Stimulated activated CD8-positive, alpha-beta memory T cell treated with anti-CD3 and anti-CD28 coated beads, Interleukin-15, amount 100 ng/mL, for 24 hours (primary cell): ENCODE measurements around the gene ACOX3.

ENCODE experiments used
- DNase-seq: peaks from one replicate; pipeline ENCODE4 v3.0.0-alpha.2; 2020; ENCODE audit warnings: low read depth

ACOX3 gene

DNA sequence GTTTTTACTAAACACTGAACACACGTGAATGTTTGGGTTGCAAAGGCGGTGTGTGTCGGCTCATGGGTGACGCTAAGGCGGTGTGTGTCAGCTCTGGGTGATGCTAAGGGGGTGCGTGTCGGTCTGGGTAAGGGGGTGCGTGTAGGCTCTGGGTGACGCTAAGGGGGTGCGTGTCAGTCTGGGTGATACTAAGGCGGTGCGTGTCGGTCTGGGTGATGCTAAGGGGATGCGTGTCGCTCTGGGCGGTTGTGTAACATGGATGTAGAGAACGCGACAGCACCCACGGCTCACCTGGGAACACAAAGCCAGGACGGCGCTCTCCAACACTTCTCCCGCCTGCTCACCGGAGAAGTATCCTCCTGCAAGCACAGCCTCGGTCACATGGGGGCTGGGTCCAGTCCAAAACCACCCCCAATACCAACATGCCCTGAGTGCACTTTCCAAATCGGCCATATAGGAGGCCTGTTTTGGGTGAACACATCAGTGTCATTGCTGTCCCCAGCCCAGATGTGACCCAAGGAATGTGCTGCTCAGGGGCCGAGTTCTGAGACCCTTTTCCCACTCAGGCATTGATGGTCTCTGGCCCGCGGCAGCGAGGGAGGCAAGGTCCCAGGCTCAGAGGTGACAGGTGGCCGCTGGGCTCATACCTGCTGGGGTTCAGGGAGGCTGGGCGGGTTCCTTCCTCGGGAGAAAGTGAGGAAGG, 67.1 kb downstream of the ACOX3 start:
- no peak for DNase-seq

DNA sequence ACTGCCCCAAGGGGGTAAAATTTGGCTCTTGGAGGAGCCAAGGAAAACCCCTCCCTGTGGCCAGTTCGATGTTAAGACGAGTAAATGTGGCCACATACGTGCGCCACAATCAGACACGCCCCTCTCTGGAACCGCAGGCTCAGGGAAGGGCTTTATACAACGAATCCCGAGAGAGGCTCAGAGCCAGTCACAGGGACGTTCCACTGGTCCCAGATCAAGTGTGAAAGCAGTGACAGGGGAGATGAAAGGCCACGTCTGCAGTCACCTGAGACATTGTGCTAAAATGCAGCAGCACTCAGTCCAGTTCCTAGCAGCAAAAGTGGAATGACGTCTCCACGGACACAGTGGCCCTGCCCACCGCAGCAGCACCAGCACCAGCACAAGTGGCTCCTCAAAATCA, 68.0 kb downstream of the ACOX3 start:
- DNase-seq = no peak

DNA sequence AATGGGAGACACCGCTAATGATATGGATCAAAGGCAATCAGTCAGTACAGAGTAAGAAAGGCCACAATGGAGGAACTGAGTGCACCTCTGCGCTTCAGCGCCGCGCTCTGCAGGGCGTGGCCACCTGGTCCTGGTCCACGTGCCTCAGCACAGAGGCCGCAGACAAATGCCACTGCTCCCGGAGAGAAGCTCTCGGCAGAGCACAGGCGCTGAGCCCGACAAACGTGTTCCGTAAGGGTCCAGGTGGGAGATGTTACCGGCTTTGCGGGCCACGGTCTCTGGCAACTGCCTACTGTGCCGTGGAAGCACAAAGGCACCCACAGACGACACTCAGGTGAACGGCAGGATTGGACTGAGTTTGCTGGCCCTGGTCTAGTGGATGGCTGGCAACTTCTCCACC, 68.9 kb downstream of the ACOX3 start:
- DNase-seq = no peak

DNA sequence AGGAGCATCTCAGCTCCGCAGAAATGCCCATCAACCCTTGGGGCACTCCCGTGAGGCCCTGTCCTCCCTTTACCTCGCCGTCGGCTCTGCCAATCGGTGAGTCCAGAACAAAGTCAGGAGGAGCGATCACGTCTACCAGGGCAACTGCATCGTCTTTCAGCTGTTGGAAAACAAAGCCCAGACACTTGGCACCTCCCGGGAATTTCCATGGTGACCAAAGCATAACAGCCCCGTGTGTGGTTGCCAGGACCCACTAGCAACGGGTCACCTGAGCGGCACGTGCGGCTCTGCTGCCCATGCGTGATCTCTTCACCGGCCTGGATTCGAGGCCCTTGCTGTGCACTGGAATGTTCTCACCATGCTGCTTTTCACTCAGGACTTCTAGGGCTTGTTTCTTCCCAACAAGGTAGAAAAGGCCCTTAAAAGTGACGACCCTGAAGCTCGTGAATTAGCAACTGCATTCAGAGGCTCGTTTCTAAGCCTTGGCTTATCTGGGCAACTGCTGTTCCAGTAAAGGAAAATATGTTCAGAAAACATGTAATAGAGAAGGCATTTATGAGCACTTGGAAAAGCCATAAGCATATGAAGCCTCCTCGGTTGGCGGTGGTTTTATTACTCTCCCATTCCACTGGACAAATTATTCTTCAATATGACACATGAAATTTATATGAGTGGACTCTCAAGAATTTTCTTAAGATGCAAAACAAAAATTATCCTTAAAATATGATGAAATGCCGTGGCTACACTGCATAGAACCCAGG, 69.5 kb downstream of the ACOX3 start:
- DNase-seq = no peak

DNA sequence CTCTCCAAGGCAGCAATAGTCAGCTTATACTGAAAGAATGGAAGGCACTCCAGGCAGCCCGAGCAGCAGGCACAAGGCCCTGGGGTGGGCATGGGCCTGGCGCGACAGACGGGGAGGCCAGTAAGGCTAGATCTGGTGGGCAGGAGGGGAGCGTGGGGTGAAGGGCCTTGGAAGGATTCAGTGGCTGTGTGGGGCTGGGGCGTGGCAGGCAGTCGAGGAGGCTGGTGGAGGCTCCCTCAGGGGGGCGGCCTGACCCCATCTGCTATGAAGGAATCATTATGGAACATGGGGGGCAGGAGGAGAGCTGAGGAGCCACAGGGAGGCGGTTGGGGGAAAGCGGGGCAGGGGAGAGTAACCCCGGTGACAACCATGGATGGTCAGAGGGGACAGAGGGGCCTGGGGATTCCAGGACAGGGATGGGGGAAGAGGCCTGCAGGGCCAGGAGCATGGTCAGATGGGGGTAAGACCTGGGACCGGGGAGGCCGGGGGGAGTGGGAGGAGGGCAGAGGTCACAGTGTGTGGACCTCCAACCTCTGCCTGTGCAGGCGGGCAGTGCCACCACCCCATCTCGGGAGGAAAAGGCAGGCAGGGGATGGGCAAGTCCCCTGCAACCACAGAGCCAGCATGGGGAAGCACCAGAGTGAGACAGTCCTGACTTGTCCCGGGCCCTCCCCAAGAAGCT, 70.3 kb downstream of the ACOX3 start:
- DNase-seq = no peak

DNA sequence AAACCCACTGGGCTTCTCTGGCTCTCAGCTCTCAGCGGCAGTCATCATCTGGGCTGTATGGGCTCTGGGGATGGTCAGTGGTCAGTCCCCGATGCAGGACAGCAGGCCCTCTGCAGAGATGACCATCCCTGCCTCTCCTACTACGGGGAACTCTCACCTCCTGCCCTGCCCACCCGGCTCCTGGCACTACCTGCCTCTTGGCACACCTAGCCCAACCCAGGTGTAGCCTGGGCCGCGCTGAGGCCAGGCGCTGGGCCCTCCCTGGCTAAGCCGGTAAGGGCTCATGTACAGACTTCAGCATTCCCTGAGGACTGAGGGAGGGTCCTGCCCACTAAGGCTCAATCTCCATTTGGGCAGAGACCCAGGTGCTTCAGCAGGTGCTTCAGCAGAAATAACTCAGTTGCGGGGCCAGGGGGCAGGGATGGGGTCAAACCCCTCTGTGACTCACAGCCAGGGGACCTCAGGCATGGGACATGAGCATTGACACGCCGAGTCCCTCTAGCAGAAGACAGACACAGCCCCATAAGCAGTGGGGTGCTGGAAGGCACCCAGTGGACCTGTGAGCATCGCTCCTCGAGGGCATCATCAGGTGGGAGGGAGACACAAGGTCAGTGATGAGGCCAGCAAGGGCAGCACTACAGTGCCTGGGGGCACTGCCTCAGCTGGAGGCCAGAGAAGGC, 71.0 kb downstream of the ACOX3 start:
- no peak for DNase-seq

DNA sequence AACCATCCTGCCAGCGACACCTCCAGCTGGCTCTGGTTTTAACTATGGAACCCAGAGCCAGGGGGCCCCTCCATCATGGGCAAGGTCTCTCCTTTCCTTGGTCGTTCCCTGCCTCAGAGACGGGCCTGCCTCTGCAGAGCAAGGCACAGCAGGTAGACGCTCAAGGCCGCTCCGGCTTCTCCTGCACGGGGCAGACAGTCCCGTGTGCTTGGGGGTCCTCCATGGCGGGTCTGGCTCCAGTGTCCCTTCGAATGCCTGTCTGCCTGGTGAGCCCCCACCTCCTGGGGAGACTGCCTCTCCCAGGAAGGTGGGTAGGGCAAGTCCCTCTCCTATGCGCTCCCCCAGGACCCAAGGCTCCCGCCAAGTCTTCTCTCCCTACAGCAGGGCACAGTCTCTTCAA, 71.5 kb downstream of the ACOX3 start:
- no peak for DNase-seq

DNA sequence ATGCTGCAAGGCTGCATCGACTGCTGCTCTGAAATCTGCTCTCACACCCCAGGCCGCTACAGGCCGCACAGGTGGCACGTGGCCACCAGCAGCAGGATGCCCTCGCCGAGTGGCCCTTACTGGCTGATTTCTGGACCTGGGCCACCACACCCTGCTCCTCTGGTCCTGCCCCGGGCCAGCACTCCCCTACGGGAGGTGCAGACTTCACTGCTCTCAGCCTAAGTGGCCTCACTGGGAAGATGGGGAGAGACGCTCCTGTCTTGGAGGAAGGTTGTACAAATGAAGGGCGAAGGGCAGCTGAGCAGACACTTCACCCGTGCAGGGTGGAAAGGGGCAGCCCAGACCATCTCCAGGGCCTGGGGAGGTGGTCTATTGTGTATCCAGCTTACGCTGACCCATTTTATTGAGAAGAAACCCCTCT, 72.5 kb downstream of the ACOX3 start:
- DNase-seq = no peak

DNA sequence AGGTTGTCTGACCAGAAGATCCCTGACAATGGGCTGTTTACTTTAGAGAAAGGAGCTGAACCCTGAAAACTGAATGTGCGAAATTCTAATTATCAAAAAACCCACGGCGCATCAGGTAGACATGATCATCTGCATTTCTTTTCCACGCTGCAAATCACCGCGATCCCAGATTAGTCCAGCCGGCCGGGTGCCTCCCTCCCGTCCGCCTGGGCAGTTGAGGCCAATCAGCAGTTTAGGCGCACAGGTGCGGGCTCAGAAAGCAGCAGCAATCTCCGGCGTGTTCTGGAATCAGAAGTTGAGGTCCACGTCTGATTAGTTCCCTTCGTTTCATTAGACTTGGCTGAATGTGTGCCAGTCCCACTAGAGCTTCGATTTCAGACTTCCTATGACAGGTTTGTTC, 73.9 kb downstream of the ACOX3 start:
- no peak for DNase-seq

DNA sequence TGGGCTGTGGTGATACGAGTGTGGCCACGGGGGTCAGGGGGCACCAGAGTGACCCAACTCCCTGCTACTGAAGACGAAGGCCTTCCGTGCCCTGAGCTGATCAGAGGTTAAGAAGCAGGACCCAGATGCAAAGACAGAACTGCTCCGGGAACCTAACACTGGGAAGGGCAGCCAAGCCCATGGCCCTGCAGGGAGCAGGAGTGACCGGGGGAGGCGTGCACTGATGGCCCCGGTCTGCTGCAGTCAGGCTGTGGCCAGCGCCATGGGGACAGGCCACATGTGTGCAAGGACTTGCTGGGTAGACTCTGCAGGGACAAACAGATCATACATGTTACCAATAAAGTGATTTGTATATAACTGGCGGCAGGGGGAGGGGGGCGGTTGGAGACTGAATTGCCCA, 74.6 kb downstream of the ACOX3 start:
- no peak for DNase-seq

DNA sequence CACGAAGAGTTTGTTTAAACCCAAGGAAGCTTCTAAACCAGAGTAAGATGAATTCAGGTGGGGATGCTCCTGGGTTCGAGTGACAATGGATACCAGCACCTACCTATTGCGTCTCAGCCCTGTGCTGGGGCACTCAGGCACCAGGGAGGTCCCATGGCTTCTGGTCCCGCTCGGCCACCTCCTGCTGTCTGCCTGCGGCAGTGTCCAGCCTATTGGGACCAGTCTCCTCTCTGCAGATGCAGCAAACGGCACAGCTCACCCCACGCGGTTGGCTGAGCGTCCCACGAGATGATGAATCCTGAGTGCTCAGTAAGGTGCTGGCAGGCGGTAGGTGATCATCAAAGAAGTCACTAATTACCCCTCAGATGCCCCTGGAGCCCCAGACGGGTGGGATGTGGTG, 75.2 kb downstream of the ACOX3 start:
- no peak for DNase-seq

DNA sequence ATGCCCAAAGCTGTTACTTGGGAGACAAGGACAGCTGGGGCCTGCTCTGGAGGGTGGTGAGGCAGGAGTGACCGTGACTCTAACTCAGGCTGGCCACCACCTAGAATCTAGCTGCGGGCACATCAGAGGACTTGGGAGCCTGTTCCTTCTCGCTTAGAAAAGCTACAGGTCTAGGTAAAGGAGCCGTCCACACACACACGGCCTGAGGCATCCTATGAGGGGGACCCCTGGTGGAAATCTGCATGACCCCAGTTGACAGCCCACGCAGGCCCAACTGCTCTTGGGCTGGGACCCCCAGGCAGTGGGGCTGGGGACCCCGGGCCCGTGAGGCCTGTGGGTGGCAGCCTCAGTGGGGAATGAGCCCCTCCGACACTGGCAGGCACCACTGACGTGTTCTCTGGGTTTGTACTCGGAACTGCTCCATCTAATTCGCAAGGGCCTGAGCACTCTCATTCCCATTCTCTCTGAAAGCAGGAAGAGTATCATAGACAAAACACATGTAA, 75.6 kb downstream of the ACOX3 start:
- DNase-seq = no peak

DNA sequence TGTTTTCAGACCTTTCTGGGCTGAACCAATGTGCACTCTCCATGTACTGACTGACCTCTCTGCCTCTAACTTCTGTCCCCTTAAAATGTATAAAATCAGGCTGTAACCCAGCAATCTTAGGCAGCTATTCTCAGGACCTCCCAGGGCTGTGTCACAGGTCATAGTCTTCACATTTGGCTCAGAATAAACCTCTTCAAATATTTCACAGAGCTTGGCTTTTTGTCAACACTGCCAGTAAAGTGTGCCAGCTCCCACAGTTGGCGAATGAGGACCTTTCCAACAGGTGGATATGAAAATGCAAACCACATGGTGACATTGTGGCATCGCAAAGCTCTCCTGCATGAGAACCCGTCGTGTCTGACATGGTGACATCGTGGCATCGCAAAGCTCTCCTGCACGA, 76.4 kb downstream of the ACOX3 start:
- no peak for DNase-seq

DNA sequence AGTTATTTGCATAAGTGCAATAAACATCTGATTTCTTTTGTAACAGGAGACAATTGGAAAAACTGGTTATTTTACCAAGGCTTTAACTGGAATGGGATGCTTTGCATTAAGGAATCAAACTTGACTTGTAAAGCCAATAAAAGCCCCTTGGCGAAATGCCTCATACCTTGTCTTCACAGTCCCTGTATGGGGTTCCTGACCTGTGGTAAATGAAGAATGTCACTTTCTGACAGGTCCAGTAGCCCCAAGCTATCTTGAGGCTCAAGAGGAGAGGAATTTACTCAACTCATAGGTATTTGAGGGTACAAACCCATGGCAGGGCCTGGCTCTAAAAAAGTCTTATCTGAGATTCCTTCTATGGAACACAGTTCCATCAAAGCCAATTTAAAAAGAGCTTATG, 78.0 kb downstream of the ACOX3 start:
- DNase-seq = no peak

DNA sequence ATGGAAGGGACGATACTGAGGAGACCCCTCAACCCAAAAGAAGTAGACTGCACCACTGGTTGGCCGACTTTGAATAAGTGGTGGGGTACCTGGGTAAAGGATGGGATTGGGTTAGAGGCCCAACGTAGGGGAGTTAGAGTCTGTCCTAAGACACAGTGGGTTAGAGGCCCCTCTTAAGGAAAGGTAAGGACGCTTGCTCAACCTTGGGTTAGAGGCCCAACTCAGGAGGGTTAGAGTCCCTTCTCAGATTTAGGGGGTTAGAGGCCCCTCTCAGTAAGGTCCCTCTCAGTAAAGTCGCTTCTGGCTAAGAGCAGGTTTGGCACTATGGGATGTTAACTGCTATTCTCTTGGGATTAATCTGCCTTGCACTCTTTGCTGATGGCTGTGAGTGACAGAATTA, 81.3 kb downstream of the ACOX3 start:
- DNase-seq = no peak

DNA sequence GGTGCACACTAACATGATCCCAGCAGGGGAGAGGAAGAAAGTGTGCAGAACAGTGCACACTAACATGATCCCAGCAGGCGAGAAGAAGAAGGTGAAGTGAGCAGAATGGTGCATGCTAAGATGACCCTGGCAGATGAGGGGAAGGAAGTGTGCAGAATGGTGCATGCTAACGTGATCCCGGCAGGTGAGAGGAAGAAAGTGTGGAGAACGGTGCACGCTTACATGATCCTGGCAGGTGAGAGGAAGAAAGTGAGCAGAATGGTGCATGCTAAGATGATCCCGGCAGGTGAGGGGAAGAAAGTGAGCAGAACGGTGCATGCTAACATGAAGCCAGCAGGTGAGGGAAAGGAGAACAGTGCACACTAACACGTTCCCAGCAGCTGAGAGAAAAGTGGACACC, 83.7 kb downstream of the ACOX3 start:
- no peak for DNase-seq

DNA sequence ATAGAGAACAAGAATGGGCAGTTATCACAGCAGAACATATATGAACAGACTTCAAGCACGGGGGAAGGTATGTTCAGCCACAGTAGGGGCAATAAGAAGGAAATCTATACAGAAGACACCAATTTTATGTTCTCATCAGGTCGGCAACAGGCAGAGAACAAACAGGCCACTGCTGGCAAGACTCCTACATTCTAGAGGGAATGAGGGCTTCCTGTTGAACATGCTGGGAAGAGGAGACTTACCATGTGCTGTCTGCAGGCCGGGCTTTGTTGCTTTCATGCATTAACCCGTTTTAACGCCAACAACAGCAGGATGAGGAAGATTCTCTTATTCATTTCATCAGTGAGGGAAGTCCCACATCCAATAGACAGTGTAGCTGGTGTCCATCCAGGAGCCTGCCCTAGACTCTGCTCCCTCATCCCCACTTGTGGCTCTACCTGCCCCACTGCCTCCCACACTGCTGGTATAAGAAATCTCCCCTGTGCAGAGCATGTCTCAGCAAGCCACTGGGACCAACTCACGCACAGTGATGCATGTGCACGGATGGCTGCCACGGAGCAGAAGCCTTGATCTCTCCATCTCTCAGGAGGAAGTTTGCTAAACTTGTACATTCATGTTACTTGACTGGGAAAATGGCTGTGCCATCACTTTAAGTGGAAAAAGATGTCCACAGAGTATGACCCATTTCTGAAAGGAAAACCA, 84.5 kb downstream of the ACOX3 start:
- DNase-seq = no peak

DNA sequence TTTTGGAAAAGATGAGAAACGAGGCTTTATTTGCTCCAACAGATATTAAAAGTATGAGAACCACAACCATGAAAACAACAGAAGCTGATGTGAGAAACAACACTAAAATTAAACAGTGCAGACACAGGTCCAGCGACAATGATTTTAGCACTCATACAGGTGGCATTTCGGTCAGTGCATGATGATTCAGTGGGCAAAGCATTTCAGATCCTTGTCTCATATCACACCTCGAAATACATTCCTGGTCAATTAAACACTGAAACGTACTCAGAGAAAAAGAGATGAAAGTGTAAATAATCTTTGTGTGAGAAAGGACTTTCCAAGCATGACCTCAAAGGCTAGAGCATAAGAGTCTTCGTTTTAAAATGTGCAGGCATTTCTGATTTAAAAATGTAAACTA, 85.2 kb downstream of the ACOX3 start:
- DNase-seq = no peak

DNA sequence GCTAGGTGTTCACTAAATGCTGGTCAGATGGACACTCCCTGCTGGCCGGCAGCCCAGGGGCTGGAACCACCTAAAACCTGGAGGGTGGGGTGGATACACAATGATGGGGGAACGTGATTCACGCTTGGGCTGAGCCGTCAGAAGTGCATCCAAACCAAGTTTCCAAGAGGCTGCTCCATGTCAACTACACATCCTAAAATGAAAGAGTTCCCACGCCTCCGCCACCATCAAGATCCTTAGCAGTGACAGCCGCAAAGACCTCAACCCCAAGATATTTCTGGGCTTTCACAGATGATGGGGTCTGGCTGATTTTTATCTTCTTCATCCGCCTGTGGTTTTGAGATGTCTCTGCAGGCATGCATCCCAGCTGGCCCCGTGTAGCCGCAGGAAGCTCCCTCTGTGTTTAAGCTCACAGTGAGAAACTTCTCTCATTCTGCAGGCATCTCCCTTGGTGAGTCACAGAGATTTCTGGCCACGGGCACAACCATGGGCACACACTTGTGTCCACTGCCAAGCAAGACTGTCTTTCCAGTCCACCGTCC, 86.5 kb downstream of the ACOX3 start:
- DNase-seq = no peak

DNA sequence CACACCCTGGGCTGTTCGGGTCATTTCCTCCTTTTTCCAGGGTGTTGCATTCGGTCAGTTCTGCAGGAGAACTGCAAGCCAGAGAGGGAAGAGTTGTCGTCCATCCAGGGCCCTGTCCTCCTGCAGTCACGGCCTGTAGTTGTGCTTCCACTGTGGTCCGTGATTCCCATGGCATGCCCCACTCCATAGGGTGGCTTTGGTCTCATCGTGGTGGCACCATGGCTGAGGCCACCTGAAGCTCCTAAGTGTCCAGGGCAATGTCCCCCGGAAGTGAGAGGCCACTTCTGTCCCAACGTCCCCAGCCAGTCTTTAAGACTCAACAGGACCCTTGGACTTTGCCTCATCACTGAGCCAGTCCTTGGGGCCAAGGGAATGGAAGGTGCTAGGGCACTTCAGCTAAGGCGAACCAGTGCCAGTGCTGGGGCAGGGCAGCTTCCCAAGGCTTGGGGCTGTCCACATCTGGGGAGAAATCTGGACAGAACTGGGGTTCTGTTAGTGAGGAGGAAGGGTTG, 87.3 kb downstream of the ACOX3 start:
- DNase-seq = no peak

DNA sequence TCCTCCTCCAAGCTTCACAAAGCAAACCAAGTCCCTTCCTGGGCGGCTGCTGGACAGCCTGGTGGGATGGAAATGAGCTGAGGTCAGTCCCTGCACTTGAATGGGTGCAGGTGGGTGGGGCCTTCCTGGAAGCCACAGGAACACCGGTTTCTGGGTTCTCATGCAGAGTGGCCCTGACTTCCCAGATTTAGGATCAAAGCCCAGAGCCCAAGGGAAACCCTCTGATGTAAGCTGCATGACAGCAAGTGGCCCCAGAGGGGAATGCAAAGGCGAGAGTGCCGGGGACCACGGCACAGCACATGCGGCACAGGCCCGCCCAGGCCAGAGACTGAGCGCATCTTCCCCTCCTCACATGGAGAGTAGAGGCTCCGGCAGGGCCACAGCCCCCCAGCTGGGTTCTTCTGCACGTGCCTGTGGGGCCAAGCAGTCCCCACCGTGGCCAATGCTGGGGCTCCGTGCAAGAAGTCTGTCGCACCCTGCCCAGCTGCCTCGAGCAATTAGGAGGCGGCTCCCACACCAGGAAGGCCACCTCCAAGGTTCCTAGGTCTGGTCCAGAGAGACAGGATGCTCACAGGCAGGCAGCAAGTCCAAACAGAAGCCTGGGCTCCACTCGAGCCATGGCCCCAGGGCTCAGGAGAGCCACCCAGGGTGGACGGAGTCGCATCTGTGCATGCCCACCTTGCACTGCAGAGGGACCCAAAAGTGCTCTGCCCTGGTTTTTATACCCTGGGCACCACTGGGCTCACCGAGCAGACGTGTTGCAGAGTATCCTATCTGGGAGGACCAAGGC, 88.0 kb downstream of the ACOX3 start:
- DNase-seq = no peak
